ENCODE data around the gene DCST2.

The DCST2 gene

GRCh38 chr1:155004352-155005075 lies 29.1 kb downstream of the DCST2 start:
- no peak for TF ChIP-seq CTCF (IDR thresholded peaks at IDR 0.05; ENCODE audit: extremely low read depth, insufficient read depth, missing control alignments)
- in situ Hi-C loops (cut with MboI; ENCODE audit: low pct_unique_long_range_greater_than_20kb, low sequenced_read_pairs, unreplicated experiment), result no loop called here
- DNase-seq (ENCODE audit: low spot score), result no peak

- in situ Hi-C loops (cut with MboI; ENCODE audit: low pct_unique_long_range_greater_than_20kb, low sequenced_read_pairs, unreplicated experiment), result no loop called here
- TF ChIP-seq CTCF (IDR thresholded peaks at IDR 0.05; ENCODE audit: extremely low read depth, insufficient read depth, missing control alignments), result no peak
- peak; percentile 69 for DNase-seq (ENCODE audit: low spot score)
Measured at GRCh38 chr1:155003766-155004351, 29.7 kb downstream of the DCST2 start.

- TF ChIP-seq CTCF (IDR thresholded peaks at IDR 0.05; ENCODE audit: extremely low read depth, insufficient read depth, missing control alignments), result no peak
- in situ Hi-C loops (cut with MboI; ENCODE audit: low pct_unique_long_range_greater_than_20kb, low sequenced_read_pairs, unreplicated experiment), result no loop called here
- no peak for DNase-seq (ENCODE audit: low spot score)
Measured at GRCh38 chr1:155003227-155003765, 30.3 kb downstream of the DCST2 start.

GRCh38 chr1:155002464-155003226 lies 30.9 kb downstream of the DCST2 start, which contains the start of gene ZBTB7B:
Gene ZBTB7B (plus strand): TSS chr1:155002802. CDS start chr1:155014661, 11,859 bp downstream.
- in situ Hi-C loops (cut with MboI; ENCODE audit: low pct_unique_long_range_greater_than_20kb, low sequenced_read_pairs, unreplicated experiment), result no loop called here
- DNase-seq (ENCODE audit: low spot score), result peak; percentile 84
- no peak for TF ChIP-seq CTCF (IDR thresholded peaks at IDR 0.05; ENCODE audit: extremely low read depth, insufficient read depth, missing control alignments)

GRCh38 chr1:155001675-155002463 lies 31.7 kb downstream of the DCST2 start:
- peak; percentile 51 for TF ChIP-seq CTCF (IDR thresholded peaks at IDR 0.05; ENCODE audit: extremely low read depth, insufficient read depth, missing control alignments)
- in situ Hi-C loops (cut with MboI; ENCODE audit: low pct_unique_long_range_greater_than_20kb, low sequenced_read_pairs, unreplicated experiment), result no loop called here
- DNase-seq (ENCODE audit: low spot score), result peak; percentile 99

GRCh38 chr1:155001425-155001674 lies 32.2 kb downstream of the DCST2 start:
- in situ Hi-C loops (cut with MboI; ENCODE audit: low pct_unique_long_range_greater_than_20kb, low sequenced_read_pairs, unreplicated experiment), result no loop called here
- DNase-seq (ENCODE audit: low spot score), result no peak
- no peak for TF ChIP-seq CTCF (IDR thresholded peaks at IDR 0.05; ENCODE audit: extremely low read depth, insufficient read depth, missing control alignments)
